ENCODE measurements around the gene C12orf57. TPM values are rescaled to one million over a fixed set of nuclear protein-coding genes. Genes with fewer than 3 reads are reported as not detected.

The C12orf57 gene
- total RNA-seq, 1 donor from 2014 or later, result 62.4 TPM

- no peak for DNase-seq (ENCODE audit: low read depth)
These were observed 26.2 kb upstream of the C12orf57 start for GRCh38 chr12:6917491-6918231.

- DNase-seq (ENCODE audit: low read depth), result no peak
These were observed 24.2 kb upstream of the C12orf57 start for GRCh38 chr12:6919588-6919987.

GRCh38 chr12:6921539-6921938 is 22.3 kb upstream of the C12orf57 start:
- no peak for DNase-seq (ENCODE audit: low read depth)

- peak; percentile 30 for DNase-seq (ENCODE audit: low read depth)
These were observed 21.6 kb upstream of the C12orf57 start for GRCh38 chr12:6921996-6922946.

- DNase-seq (ENCODE audit: low read depth), result no peak
These were observed 20.7 kb upstream of the C12orf57 start for GRCh38 chr12:6923003-6923732.

- DNase-seq (ENCODE audit: low read depth), result no peak
These were observed 20.0 kb upstream of the C12orf57 start for GRCh38 chr12:6923851-6924250.

GRCh38 chr12:6925239-6925539 is 18.6 kb upstream of the C12orf57 start:
- DNase-seq (ENCODE audit: low read depth), result no peak

GRCh38 chr12:6925540-6926279 is 18.1 kb upstream of the C12orf57 start:
- DNase-seq (ENCODE audit: low read depth), result peak; percentile 93

GRCh38 chr12:6927379-6928021 is 16.3 kb upstream of the C12orf57 start, which contains the start of gene ATN1:
TSS of gene ATN1 (plus strand) at chr12:6927959. CDS start at chr12:6934002, 6,043 bp downstream.
- peak; percentile 41 for DNase-seq (ENCODE audit: low read depth)

GRCh38 chr12:6928022-6928702 is 15.7 kb upstream of the C12orf57 start:
- DNase-seq (ENCODE audit: low read depth), result no peak

GRCh38 chr12:6928703-6929407 is 15.0 kb upstream of the C12orf57 start:
- no peak for DNase-seq (ENCODE audit: low read depth)

- no peak for DNase-seq (ENCODE audit: low read depth)
These were observed 14.1 kb upstream of the C12orf57 start for GRCh38 chr12:6929466-6930452.

GRCh38 chr12:6932766-6933165 is 11.1 kb upstream of the C12orf57 start:
- no peak for DNase-seq (ENCODE audit: low read depth)

GRCh38 chr12:6934110-6934509 is 9.7 kb upstream of the C12orf57 start:
- peak; percentile 41 for DNase-seq (ENCODE audit: low read depth)

GRCh38 chr12:6935371-6936193 is 8.2 kb upstream of the C12orf57 start:
- no peak for DNase-seq (ENCODE audit: low read depth)

- DNase-seq (ENCODE audit: low read depth), result no peak
These were observed 7.6 kb upstream of the C12orf57 start for GRCh38 chr12:6936194-6936635.
